ENCODE measurements around the gene SSBP4. TPM values are rescaled to one million over a fixed set of nuclear protein-coding genes. Genes with fewer than 3 reads are reported as not detected.

SSBP4 gene
- total RNA-seq, 1 experiment from 2014 or later, result 51.2 TPM

- ChIA-PET POLR2A (interaction anchor here (0.6 kb wide), 1 partner anchor 707 kb away, joined by 7 read pairs; no protein-coding TSS in a partner anchor), CTCF (interaction anchor here (1.4 to 2.3 kb wide), 4 partner anchors 8 to 14 kb away, joined by 3 to 9 read pairs (median 6); no protein-coding TSS in a partner anchor)
- Mint-ChIP-seq H3K9me3 (no peaks in the 10 kb centered on the region), H3K4me3 (no peak overlapping the region), H3K36me3 (no peaks in the 10 kb centered on the region), H3K27me3 (ENCODE audit: low read depth) (no peaks in the 10 kb centered on the region), H3K27ac (no peak overlapping the region), H3K4me1 (peaks cover 33% of the 10 kb centered on the region)
- DNase-seq (ENCODE audit: low spot score) (no peak), ATAC-seq (no peak)
- TF ChIP-seq ZNF121 (CRISPR knock-in tag; IDR thresholded peaks at IDR 0.05) (peak; percentile 83), PREB (CRISPR knock-in tag; IDR thresholded peaks at IDR 0.05; ENCODE audit: borderline replicate concordance) (no peak)
Observed at GRCh38 chr19:18475004-18475453, 55.8 kb downstream of the SSBP4 start.

DNA sequence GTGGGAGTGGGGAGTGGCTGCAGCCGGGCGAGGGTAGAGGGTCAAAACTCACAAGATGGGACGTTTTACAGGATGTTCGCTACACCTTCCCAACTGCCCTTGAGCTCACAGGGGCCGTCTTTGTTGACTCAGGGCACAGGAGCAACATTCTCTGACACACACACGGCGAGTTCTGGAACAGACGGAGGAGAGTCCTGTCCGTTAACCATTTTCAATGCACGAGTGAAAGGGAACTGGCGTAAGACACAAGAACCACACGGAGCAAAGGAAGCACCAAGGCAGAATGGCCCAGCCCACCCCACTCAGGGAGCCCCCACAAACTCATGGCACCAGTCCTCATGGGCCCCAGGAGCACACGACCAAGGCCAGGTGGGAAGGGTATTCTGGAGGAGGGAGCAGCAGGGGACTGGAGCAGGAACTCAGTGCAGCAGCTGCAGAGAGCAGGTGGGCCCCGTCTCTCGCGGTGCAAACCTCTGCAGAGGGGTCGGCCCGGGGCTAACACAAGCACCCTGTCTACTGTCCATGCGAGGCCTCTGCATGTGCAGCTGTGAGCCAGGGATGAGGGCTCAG, 56.6 kb downstream of the SSBP4 start:
- H3K4me1 Mint-ChIP-seq, result peaks cover 28% of the 10 kb centered on the region
- H3K27me3 Mint-ChIP-seq (ENCODE audit: low read depth), result no peaks in the 10 kb centered on the region
- no peak overlapping the region for H3K4me3 Mint-ChIP-seq
- no peaks in the 10 kb centered on the region for H3K36me3 Mint-ChIP-seq
- ATAC-seq, result no peak
- ChIA-PET POLR2A (no interaction called here), CTCF (interaction anchor here (0.8 to 2.3 kb wide), 4 partner anchors 11 to 301 kb away, joined by 3 to 9 read pairs (median 6); no protein-coding TSS in a partner anchor)
- TF ChIP-seq FOXP1 (CRISPR knock-in tag; IDR thresholded peaks at IDR 0.05; ENCODE audit: borderline replicate concordance) (no peak), HMGXB4 (CRISPR knock-in tag; IDR thresholded peaks at IDR 0.05) (no peak), IRF1 (CRISPR knock-in tag; IDR thresholded peaks at IDR 0.05) (no peak), NFATC4 (CRISPR knock-in tag; IDR thresholded peaks at IDR 0.05) (no peak), JUN (CRISPR knock-in tag; IDR thresholded peaks at IDR 0.05) (no peak), ZNF121 (CRISPR knock-in tag; IDR thresholded peaks at IDR 0.05) (no peak), ZNF232 (CRISPR knock-in tag; IDR thresholded peaks at IDR 0.05) (no peak), OVOL2 (CRISPR knock-in tag; IDR thresholded peaks at IDR 0.05; ENCODE audit: borderline replicate concordance) (no peak), CREM (CRISPR knock-in tag; IDR thresholded peaks at IDR 0.05) (no peak), CREB1 (CRISPR knock-in tag; IDR thresholded peaks at IDR 0.05) (no peak)
- no peaks in the 10 kb centered on the region for H3K9me3 Mint-ChIP-seq
- no peak for DNase-seq (ENCODE audit: low spot score)
- H3K27ac Mint-ChIP-seq, result peak overlapping the region; percentile 42; the same call in 1 of the 2 replicates

DNA sequence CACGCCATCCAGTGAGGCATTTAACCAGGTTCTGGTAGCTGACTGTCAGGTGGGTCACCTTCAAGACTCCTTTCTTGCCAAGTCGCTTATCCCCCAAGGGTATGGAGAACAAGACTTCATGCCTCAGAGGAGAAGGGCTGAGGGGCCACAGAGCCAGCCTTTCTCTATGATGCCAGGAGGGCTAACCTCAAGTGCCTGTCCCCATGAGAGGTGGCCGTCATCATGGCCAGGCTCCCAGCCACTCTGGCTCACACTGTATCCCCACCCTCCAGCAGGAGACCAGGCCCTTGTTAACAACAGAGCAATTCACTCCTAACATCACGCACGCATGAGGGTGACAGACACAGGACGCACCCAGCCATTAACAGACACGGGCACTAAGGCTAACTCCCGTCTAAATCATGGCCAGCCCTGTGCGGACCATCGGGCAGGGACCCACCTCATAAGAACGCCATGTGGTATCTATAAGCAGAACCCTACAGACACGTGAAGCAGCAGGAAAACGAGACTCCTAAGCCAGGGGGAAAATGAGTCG, 57.4 kb downstream of the SSBP4 start:
- DNase-seq (ENCODE audit: low spot score) (no peak), ATAC-seq (no peak)
- no peaks in the 10 kb centered on the region for H3K27me3 Mint-ChIP-seq (ENCODE audit: low read depth)
- ChIA-PET CTCF (interaction anchor here (0.6 to 2.3 kb wide), 8 partner anchors 9 to 301 kb away, joined by 3 to 9 read pairs (median 3); partner anchors contain the start of gene ELL), POLR2A (no interaction called here)
- no peaks in the 10 kb centered on the region for H3K36me3 Mint-ChIP-seq
- peaks cover 28% of the 10 kb centered on the region for H3K4me1 Mint-ChIP-seq
- no peaks in the 10 kb centered on the region for H3K9me3 Mint-ChIP-seq
- TF ChIP-seq GTF2I (CRISPR knock-in tag; conservative IDR thresholded peaks at IDR 0.05), result no peak
- TF ChIP-seq ZMAT4 (CRISPR knock-in tag; IDR thresholded peaks at IDR 0.05), result no peak
- TF ChIP-seq, protein P1, sequence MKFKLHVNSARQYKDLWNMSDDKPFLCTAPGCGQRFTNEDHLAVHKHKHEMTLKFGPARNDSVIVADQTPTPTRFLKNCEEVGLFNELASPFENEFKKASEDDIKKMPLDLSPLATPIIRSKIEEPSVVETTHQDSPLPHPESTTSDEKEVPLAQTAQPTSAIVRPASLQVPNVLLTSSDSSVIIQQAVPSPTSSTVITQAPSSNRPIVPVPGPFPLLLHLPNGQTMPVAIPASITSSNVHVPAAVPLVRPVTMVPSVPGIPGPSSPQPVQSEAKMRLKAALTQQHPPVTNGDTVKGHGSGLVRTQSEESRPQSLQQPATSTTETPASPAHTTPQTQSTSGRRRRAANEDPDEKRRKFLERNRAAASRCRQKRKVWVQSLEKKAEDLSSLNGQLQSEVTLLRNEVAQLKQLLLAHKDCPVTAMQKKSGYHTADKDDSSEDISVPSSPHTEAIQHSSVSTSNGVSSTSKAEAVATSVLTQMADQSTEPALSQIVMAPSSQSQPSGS (CRISPR knock-in tag; IDR thresholded peaks at IDR 0.05; ENCODE audit: borderline replicate concordance, low read depth), result no peak
- TF ChIP-seq GABPB1 (CRISPR knock-in tag; IDR thresholded peaks at IDR 0.05), result no peak
- TF ChIP-seq RORB (CRISPR knock-in tag; IDR thresholded peaks at IDR 0.05), result no peak
- peak overlapping the region; percentile 71 for H3K27ac Mint-ChIP-seq
- no peak overlapping the region for H3K4me3 Mint-ChIP-seq

All from WTC11 (cell line).